ENCODE results near the gene EFNA5. TPM values are rescaled to one million over a fixed set of nuclear protein-coding genes. Genes with fewer than 3 reads are reported as not detected.

Gene EFNA5
- polyA plus RNA-seq, result 1 to 10 TPM in 2 of 4 donors, under 1 TPM in 1, not detected in 1; 0.54 to 3.5 (median 1.7) TPM
- long read RNA-seq, donor 1, result 0 reads
- long read RNA-seq, donor 2, result 0 reads
- long read RNA-seq, donor 3, full-length matches to known transcripts, result 1 of 1 reads
- long read RNA-seq, donor 3, partial matches to known transcripts, result 0 of 1 reads
- long read RNA-seq, donor 3, other reads (novel, unspliced or antisense), result 0 of 1 reads
- long read RNA-seq, donor 4, result 0 reads
- long read RNA-seq, donor 5, result 0 reads
- long read RNA-seq, donor 6, full-length matches to known transcripts, result 1 of 1 reads
- long read RNA-seq, donor 6, partial matches to known transcripts, result 0 of 1 reads
- long read RNA-seq, donor 6, other reads (novel, unspliced or antisense), result 0 of 1 reads
- long read RNA-seq, donor 7, full-length matches to known transcripts, result 2 of 2 reads
- long read RNA-seq, donor 7, partial matches to known transcripts, result 0 of 2 reads
- long read RNA-seq, donor 7, other reads (novel, unspliced or antisense), result 0 of 2 reads
- long read RNA-seq, donor 8, result 0 reads
- long read RNA-seq, donor 9, result 0 reads
- long read RNA-seq, donor 10, result 0 reads

- H3K9me3 ChIP-seq (ENCODE audit: control insufficient read depth in 2 of 2, insufficient read depth in 1 of 2, low read depth in 1 of 2, low read length in 1 of 2), result no peaks in the 10 kb centered on the region
- H3K27me3 ChIP-seq (ENCODE audit: control insufficient read depth in 3 of 3, insufficient read depth in 3 of 3, low read length in 3 of 3), result peaks cover 8 to 44% (median 14%) of the 10 kb centered on the region in 3 donors
- 0 to 1% (median 0%) methylated on average over 69 to 84 of the region's 84 CpGs for WGBS, 3 donors
- H3K36me3 ChIP-seq (ENCODE audit: control insufficient read depth in 3 of 3, insufficient read depth in 2 of 3, low read depth in 1 of 3, low read length in 3 of 3), result no peaks in the 10 kb centered on the region
- peaks cover 2 to 19% (median 5%) of the 10 kb centered on the region in 3 donors for H3K4me1 ChIP-seq (ENCODE audit: control insufficient read depth in 3 of 3, insufficient read depth in 2 of 3, low read depth in 1 of 3, low read length in 2 of 3)
- peak within 1 kb of the TSS; percentile 42 to 67 (median 66) for H3K4me3 ChIP-seq (ENCODE audit: low read depth in 1 of 3, low read length in 3 of 3)
- DNase-seq (peak; percentile 25 to 65), FAIRE-seq (no peak)
- H3K27ac ChIP-seq (ENCODE audit: low read depth in 1 of 3, low read length in 2 of 3), result peak within 1 kb of the TSS in 2 of 3 donors; percentile 9 to 44
Observed at GRCh38 chr5:107670932-107671741, at the start of gene EFNA5. EFNA5 (minus strand) TSS chr5:107670937.

- H3K4me1 ChIP-seq (ENCODE audit: control insufficient read depth in 3 of 3, insufficient read depth in 2 of 3, low read depth in 1 of 3, low read length in 2 of 3), result no peaks in the 10 kb centered on the region
- no peak overlapping the region for H3K27ac ChIP-seq (ENCODE audit: low read depth in 1 of 3, low read length in 2 of 3)
- FAIRE-seq (no peak), DNase-seq (no peak)
- no peaks in the 10 kb centered on the region for H3K36me3 ChIP-seq (ENCODE audit: control insufficient read depth in 3 of 3, insufficient read depth in 2 of 3, low read depth in 1 of 3, low read length in 3 of 3)
- 76 to 82% (median 81%) methylated on average over 6 of the region's 6 CpGs for WGBS, 3 donors
- peaks cover 0 to 19% of the 10 kb centered on the region in 2 donors for H3K9me3 ChIP-seq (ENCODE audit: control insufficient read depth in 2 of 2, insufficient read depth in 1 of 2, low read depth in 1 of 2, low read length in 1 of 2)
- H3K4me3 ChIP-seq (ENCODE audit: low read depth in 1 of 3, low read length in 3 of 3), result no peak overlapping the region
- no peaks in the 10 kb centered on the region for H3K27me3 ChIP-seq (ENCODE audit: control insufficient read depth in 3 of 3, insufficient read depth in 3 of 3, low read length in 3 of 3)
Observed at GRCh38 chr5:107719034-107719606, 48.4 kb upstream of the EFNA5 start.

- H3K27ac ChIP-seq (ENCODE audit: low read depth in 1 of 3, low read length in 2 of 3), result no peak overlapping the region
- peaks cover 0 to 15% of the 10 kb centered on the region in 2 donors for H3K9me3 ChIP-seq (ENCODE audit: control insufficient read depth in 2 of 2, insufficient read depth in 1 of 2, low read depth in 1 of 2, low read length in 1 of 2)
- no peaks in the 10 kb centered on the region for H3K27me3 ChIP-seq (ENCODE audit: control insufficient read depth in 3 of 3, insufficient read depth in 3 of 3, low read length in 3 of 3)
- no peaks in the 10 kb centered on the region for H3K36me3 ChIP-seq (ENCODE audit: control insufficient read depth in 3 of 3, insufficient read depth in 2 of 3, low read depth in 1 of 3, low read length in 3 of 3)
- FAIRE-seq (no peak), DNase-seq (no peak)
- H3K4me1 ChIP-seq (ENCODE audit: control insufficient read depth in 3 of 3, insufficient read depth in 2 of 3, low read depth in 1 of 3, low read length in 2 of 3), result no peaks in the 10 kb centered on the region
- H3K4me3 ChIP-seq (ENCODE audit: low read depth in 1 of 3, low read length in 3 of 3), result no peak overlapping the region
- 73 to 88% (median 81%) methylated on average over 1 of the region's 1 CpG for WGBS, 3 donors
Observed at GRCh38 chr5:107717816-107718215, 47.1 kb upstream of the EFNA5 start.

- Histone ChIP-seq H3K4me3 (ENCODE audit: low read depth in 1 of 3, low read length in 3 of 3) (no peak overlapping the region), H3K9me3 (ENCODE audit: control insufficient read depth in 2 of 2, insufficient read depth in 1 of 2, low read depth in 1 of 2, low read length in 1 of 2) (no peaks in the 10 kb centered on the region), H3K27me3 (ENCODE audit: control insufficient read depth in 3 of 3, insufficient read depth in 3 of 3, low read length in 3 of 3) (no peaks in the 10 kb centered on the region), H3K27ac (ENCODE audit: low read depth in 1 of 3, low read length in 2 of 3) (no peak overlapping the region), H3K4me1 (ENCODE audit: control insufficient read depth in 3 of 3, insufficient read depth in 2 of 3, low read depth in 1 of 3, low read length in 2 of 3) (no peaks in the 10 kb centered on the region), H3K36me3 (ENCODE audit: control insufficient read depth in 3 of 3, insufficient read depth in 2 of 3, low read depth in 1 of 3, low read length in 3 of 3) (no peaks in the 10 kb centered on the region)
- FAIRE-seq, result no peak
- DNase-seq, result no peak
- 62 to 73% (median 62%) methylated on average over 5 of the region's 5 CpGs for WGBS, 3 donors
Observed at GRCh38 chr5:107713228-107713627, 42.5 kb upstream of the EFNA5 start.

DNA sequence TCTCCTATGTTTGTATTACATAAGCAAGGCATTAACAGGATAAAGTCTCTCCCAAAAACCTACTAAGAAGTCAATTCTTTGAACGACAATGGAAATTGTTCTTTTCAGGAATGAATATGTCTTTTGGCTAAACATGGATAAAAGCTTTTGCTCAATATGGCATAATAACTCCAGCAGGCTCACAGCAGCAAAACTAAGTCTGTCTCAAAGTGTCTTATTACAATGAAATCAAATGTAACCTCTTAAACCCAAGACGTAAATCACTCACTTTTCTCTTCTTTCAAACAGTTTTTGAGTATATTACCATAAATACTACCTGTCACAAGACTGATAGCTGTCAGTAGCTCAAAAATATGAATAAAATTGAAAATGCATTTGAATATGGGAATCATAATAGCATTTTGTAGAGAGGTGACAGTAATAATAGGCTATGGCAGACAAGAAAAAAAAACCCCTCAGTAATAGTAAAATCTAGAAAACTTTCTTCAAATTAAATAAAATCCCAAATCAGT, 41.7 kb upstream of the EFNA5 start:
- Histone ChIP-seq H3K9me3 (ENCODE audit: control insufficient read depth in 2 of 2, insufficient read depth in 1 of 2, low read depth in 1 of 2, low read length in 1 of 2) (no peaks in the 10 kb centered on the region), H3K4me1 (ENCODE audit: control insufficient read depth in 3 of 3, insufficient read depth in 2 of 3, low read depth in 1 of 3, low read length in 2 of 3) (no peaks in the 10 kb centered on the region), H3K27ac (ENCODE audit: low read depth in 1 of 3, low read length in 2 of 3) (no peak overlapping the region), H3K27me3 (ENCODE audit: control insufficient read depth in 3 of 3, insufficient read depth in 3 of 3, low read length in 3 of 3) (no peaks in the 10 kb centered on the region), H3K4me3 (ENCODE audit: low read depth in 1 of 3, low read length in 3 of 3) (no peak overlapping the region), H3K36me3 (ENCODE audit: control insufficient read depth in 3 of 3, insufficient read depth in 2 of 3, low read depth in 1 of 3, low read length in 3 of 3) (no peaks in the 10 kb centered on the region)
- WGBS, 3 donors, result 82 to 89% (median 84%) methylated on average over 2 of the region's 2 CpGs
- no peak for FAIRE-seq
- no peak for DNase-seq

DNA sequence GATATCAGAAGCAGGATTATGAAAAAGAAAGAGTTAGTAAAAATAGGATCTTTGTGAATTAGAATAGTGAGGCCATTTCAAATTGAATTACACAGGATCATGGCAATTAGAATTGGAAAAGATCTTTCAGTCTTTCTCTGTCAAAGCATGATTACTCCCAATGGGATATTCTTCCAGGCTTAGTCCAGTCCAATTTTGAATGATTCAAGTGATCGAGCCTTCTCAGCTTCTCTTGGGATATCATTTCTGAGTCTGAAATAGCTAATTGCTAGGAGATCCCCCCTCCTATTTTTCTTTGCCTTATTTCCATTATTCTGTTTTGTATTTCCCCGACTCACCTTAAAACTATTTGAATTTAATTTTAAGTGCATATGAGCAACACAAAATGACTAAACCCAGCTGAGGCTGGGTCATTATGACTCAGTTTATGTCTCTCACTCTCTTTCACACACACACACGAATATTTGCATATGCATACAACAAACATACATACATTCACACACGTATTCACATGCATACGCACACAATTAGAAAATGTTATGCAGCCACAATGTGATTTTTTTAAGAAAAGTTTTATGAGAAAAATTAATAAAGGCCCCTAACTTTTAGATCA, 34.8 kb upstream of the EFNA5 start:
- WGBS, 3 donors, result 76 to 86% (median 83%) methylated on average over 5 of the region's 5 CpGs
- H3K9me3 ChIP-seq (ENCODE audit: control insufficient read depth in 2 of 2, insufficient read depth in 1 of 2, low read depth in 1 of 2, low read length in 1 of 2), result no peaks in the 10 kb centered on the region
- H3K27me3 ChIP-seq (ENCODE audit: control insufficient read depth in 3 of 3, insufficient read depth in 3 of 3, low read length in 3 of 3), result no peaks in the 10 kb centered on the region
- no peaks in the 10 kb centered on the region for H3K36me3 ChIP-seq (ENCODE audit: control insufficient read depth in 3 of 3, insufficient read depth in 2 of 3, low read depth in 1 of 3, low read length in 3 of 3)
- no peak overlapping the region for H3K27ac ChIP-seq (ENCODE audit: low read depth in 1 of 3, low read length in 2 of 3)
- no peak for DNase-seq
- no peak for FAIRE-seq
- no peak overlapping the region for H3K4me3 ChIP-seq (ENCODE audit: low read depth in 1 of 3, low read length in 3 of 3)
- H3K4me1 ChIP-seq (ENCODE audit: control insufficient read depth in 3 of 3, insufficient read depth in 2 of 3, low read depth in 1 of 3, low read length in 2 of 3), result no peaks in the 10 kb centered on the region

- Histone ChIP-seq H3K4me3 (ENCODE audit: low read depth in 1 of 3, low read length in 3 of 3) (no peak overlapping the region), H3K27me3 (ENCODE audit: control insufficient read depth in 3 of 3, insufficient read depth in 3 of 3, low read length in 3 of 3) (no peaks in the 10 kb centered on the region), H3K36me3 (ENCODE audit: control insufficient read depth in 3 of 3, insufficient read depth in 2 of 3, low read depth in 1 of 3, low read length in 3 of 3) (no peaks in the 10 kb centered on the region), H3K9me3 (ENCODE audit: control insufficient read depth in 2 of 2, insufficient read depth in 1 of 2, low read depth in 1 of 2, low read length in 1 of 2) (no peaks in the 10 kb centered on the region), H3K27ac (ENCODE audit: low read depth in 1 of 3, low read length in 2 of 3) (no peak overlapping the region), H3K4me1 (ENCODE audit: control insufficient read depth in 3 of 3, insufficient read depth in 2 of 3, low read depth in 1 of 3, low read length in 2 of 3) (no peaks in the 10 kb centered on the region)
- DNase-seq (no peak), FAIRE-seq (no peak)
- WGBS, 3 donors, result 57 to 62% (median 60%) methylated on average over 12 of the region's 12 CpGs
Observed at GRCh38 chr5:107704681-107705401, 34.1 kb upstream of the EFNA5 start.
